GM12872 (cell line): ENCODE measurements around the gene CAPNS1.

Source experiments
- CTCF ChIP-seq: IDR thresholded peaks from 3 replicates; pipeline ENCODE4 v1.5.1; 2011; ENCODE audit warnings: low read depth, mild to moderate bottlenecking, low read length, moderate library complexity; ENCODE audit not compliant: insufficient read depth

CAPNS1 gene

GRCh38 chr19:36139473-36140303, at the start of gene CAPNS1:
Gene CAPNS1 (plus strand): TSS chr19:36140066. CDS start chr19:36141012, 946 bp downstream.
- peak; percentile 34; the same call in 2 of the 3 replicates for TF ChIP-seq CTCF

DNA sequence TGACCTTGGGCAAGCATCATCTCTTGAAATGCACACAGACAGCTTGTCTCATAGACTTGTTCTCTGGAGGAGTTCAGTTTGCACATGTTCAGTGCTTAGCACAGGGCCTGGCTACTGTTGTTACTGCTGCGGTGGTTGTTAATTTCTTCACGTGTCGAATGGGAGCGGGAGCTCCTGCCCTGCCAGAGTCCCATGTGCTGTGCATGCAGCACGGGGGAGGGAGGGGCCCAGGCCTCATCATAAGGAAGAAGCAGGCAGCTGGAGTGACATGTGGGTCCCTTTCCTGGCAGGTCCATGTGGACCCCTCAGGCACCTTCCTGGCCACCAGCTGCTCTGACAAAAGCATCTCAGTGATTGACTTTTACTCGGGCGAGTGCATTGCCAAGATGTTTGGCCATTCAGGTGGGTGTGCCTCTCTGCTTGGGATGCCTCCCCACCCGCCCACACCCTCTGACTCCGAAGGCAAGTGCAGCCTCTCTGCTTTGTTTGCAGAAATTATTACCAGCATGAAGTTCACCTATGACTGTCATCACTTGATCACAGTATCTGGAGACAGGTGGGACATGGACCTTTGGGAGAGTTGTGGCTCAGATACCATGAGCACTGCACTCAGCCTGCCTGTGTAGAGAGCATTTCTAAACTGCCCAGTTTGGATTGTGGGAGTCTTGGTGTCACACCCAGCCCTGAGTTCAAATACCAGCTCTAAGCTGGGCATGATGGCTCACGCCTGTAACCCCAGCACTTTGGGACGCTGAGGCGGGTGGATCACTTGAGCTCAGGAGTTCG, 48.8 kb upstream of the CAPNS1 start:
- TF ChIP-seq CTCF = no peak

DNA sequence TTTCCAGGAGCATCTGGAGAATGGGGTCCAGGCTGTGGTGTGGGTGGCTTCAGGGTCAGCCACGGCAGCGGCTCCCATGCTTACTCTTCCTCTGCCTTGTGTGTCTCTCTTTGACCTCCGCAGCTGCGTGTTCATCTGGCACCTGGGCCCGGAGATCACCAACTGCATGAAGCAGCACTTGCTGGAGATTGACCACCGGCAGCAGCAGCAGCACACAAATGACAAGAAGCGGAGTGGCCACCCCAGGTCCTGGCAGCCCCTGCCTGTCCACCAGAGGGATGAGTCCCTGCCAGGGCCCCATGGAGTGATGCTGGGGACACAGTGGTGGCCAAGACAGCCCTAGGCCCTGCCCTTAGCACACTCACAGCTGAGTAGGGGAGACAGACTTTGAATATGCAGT, 47.3 kb upstream of the CAPNS1 start:
- no peak for TF ChIP-seq CTCF

DNA sequence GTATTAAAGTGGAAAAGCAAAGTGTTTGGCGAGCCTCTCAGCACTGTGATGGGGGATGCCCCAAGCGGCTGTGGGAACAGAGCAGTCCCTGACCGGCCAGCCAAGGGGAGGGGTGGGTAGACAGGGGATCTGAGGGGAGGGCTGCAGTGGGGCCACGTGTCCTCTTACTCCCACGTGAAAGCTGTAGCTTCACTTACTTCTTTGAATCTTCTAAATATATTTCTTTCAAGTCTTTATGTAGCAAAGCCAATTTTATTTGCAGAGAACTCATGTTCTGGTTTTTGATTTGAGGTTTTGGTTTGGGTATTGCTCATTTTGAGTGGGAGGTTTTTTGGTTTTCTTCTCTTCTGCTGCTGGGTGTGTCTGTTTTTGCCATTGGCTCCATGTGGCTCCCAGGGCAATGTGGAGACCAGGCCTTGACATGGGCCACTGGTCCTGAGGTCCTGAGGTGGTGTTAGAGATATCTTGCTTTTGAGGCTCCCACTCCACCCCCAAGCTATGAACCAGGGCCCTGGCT, 46.7 kb upstream of the CAPNS1 start:
- no peak for TF ChIP-seq CTCF

GRCh38 chr19:36093687-36094086, 46.2 kb upstream of the CAPNS1 start:
- no peak for TF ChIP-seq CTCF

GRCh38 chr19:36097036-36097435, 42.8 kb upstream of the CAPNS1 start:
- TF ChIP-seq CTCF = no peak

DNA sequence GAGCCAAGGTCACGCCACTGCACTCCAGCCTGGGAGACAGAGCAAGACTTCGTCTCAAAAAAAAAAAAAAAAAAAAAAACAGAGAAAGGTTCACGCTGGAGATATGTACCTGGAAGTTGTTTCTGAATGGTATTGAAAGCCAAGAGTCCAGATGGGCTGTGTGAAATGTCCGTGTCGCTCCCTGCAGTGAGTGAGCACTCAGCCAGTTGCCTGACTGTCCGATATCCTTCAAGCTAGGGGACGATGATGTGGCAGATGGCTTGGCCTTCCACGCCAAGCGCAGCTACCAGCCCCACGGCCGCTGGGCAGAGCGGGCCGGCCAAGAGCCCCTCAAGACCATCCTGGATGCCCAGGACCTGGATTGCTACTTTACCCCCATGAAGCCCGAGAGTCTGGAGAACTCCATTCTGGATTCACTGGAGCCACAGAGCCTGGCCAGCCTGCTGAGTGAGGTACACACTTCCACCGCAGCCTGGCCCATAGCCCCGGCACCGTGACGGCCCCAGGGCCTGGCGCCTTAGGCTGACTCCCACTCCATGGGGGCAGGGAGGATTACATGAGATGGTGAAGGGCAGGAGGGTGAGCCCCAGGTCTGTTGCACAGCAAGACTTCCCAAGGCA, 40.6 kb upstream of the CAPNS1 start:
- no peak for TF ChIP-seq CTCF
